Loucy (cell line): Measurements from ENCODE around the gene MMP3.

Source experiments
- H2AFZ ChIP-seq: fragments of 200-600 bp; sonication (generic); 2 replicates; pipeline ENCODE4 v1.6.0; 2016; ENCODE audit warnings: antibody characterized with exemption, mild to moderate bottlenecking, low read length, moderate library complexity
- H3F3A ChIP-seq: fragments of 200-600 bp; 2 replicates; pipeline ENCODE4 v1.6.0; 2016; ENCODE audit warnings: antibody characterized with exemption, low read depth, mild to moderate bottlenecking
- H3K27me3 ChIP-seq: fragments of 200-600 bp; sonication (generic); 2 replicates; pipeline ENCODE4 v1.6.1; 2014; ENCODE audit warnings: low read length, mild to moderate bottlenecking; ENCODE audit not compliant: insufficient read depth, poor library complexity, severe bottlenecking
- H3K36me3 ChIP-seq: fragments of 200-600 bp; sonication (generic); 2 replicates; pipeline ENCODE4 v1.6.1; 2016; ENCODE audit warnings: low read length; ENCODE audit not compliant: insufficient read depth
- H3K4me1 ChIP-seq: fragments of 200-600 bp; sonication (generic); 2 replicates; pipeline ENCODE4 v1.5.1; 2014; ENCODE audit warnings: low read length, mild to moderate bottlenecking; ENCODE audit not compliant: insufficient read depth, poor library complexity, severe bottlenecking
- H3K4me2 ChIP-seq: fragments of 200-600 bp; sonication (generic); 2 replicates; pipeline ENCODE4 v1.6.0; 2014; ENCODE audit warnings: antibody characterized with exemption, low read length, low read depth, mild to moderate bottlenecking; ENCODE audit not compliant: poor library complexity, severe bottlenecking
- H3K4me3 ChIP-seq: fragments of 200-600 bp; sonication (generic); 2 replicates; pipeline ENCODE4 v1.5.1; 2014; ENCODE audit warnings: low read length, mild to moderate bottlenecking, mixed read lengths; ENCODE audit not compliant: poor library complexity, severe bottlenecking
- H3K79me2 ChIP-seq: fragments of 200-600 bp; sonication (generic); 2 replicates; pipeline ENCODE4 v1.6.1; 2014; ENCODE audit warnings: low read length; ENCODE audit not compliant: insufficient read depth
- H3K9ac ChIP-seq: fragments of 200-600 bp; sonication (generic); 2 replicates; pipeline ENCODE4 v1.6.0; 2014; ENCODE audit warnings: mild to moderate bottlenecking, low read depth, low read length, moderate library complexity; ENCODE audit not compliant: poor library complexity, severe bottlenecking
- H3K9me2 ChIP-seq: fragments of 200-600 bp; sonication (generic); replicated peaks from 2 replicates; pipeline ENCODE4 v1.6.1; 2016; ENCODE audit warnings: low read depth, low read length, mixed read lengths
- H3K9me3 ChIP-seq: fragments of 200-600 bp; sonication (generic); 2 replicates; pipeline ENCODE4 v1.6.1; 2014; ENCODE audit warnings: mild to moderate bottlenecking, antibody characterized with exemption, low read length, low read depth; ENCODE audit not compliant: insufficient read depth
- H4K20me1 ChIP-seq: fragments of 200-600 bp; sonication (generic); 2 replicates; pipeline ENCODE4 v1.6.0; 2014; ENCODE audit warnings: antibody characterized with exemption, low read length, mild to moderate bottlenecking; ENCODE audit not compliant: insufficient read depth, poor library complexity, severe bottlenecking
- CTCF ChIP-seq: fragments of 200-600 bp; sonication (generic); conservative IDR thresholded peaks from 2 replicates; pipeline ENCODE4 v1.5.1; 2014; ENCODE audit warnings: mild to moderate bottlenecking, antibody characterized with exemption, low read length
- EZH2phosphoT487 ChIP-seq: fragments of 200-600 bp; IDR thresholded peaks from 2 replicates; pipeline ENCODE4 v1.6.1; 2018; ENCODE audit warnings: antibody characterized with exemption, mild to moderate bottlenecking, moderate library complexity, borderline replicate concordance

The MMP3 gene

GRCh38 chr11:102806296-102806695, 37.1 kb downstream of the MMP3 start:
- no peaks in the 10 kb centered on the region for H3F3A ChIP-seq
- H3K9ac ChIP-seq = no peak overlapping the region
- H3K4me1 ChIP-seq = no peaks in the 10 kb centered on the region
- no peaks in the 10 kb centered on the region for H3K27me3 ChIP-seq
- H3K9me3 ChIP-seq = no peaks in the 10 kb centered on the region
- TF ChIP-seq CTCF (no peak), EZH2phosphoT487 (no peak)
- no peaks in the 10 kb centered on the region for H3K36me3 ChIP-seq
- no peaks in the 10 kb centered on the region for H3K9me2 ChIP-seq
- H3K4me2 ChIP-seq = no peak overlapping the region
- H2AFZ ChIP-seq = no peak overlapping the region
- H3K4me3 ChIP-seq = no peak overlapping the region
- H4K20me1 ChIP-seq = no peaks in the 10 kb centered on the region
- no peaks in the 10 kb centered on the region for H3K79me2 ChIP-seq

GRCh38 chr11:102802341-102802740, 41.1 kb downstream of the MMP3 start:
- H3K9me2 ChIP-seq = no peaks in the 10 kb centered on the region
- no peak overlapping the region for H3K4me3 ChIP-seq
- no peaks in the 10 kb centered on the region for H3K4me1 ChIP-seq
- H3K27me3 ChIP-seq = no peaks in the 10 kb centered on the region
- H2AFZ ChIP-seq = no peak overlapping the region
- no peak overlapping the region for H3K9ac ChIP-seq
- no peaks in the 10 kb centered on the region for H4K20me1 ChIP-seq
- no peaks in the 10 kb centered on the region for H3K9me3 ChIP-seq
- H3K4me2 ChIP-seq = no peak overlapping the region
- no peaks in the 10 kb centered on the region for H3K79me2 ChIP-seq
- H3K36me3 ChIP-seq = no peaks in the 10 kb centered on the region
- no peaks in the 10 kb centered on the region for H3F3A ChIP-seq
- TF ChIP-seq EZH2phosphoT487 (no peak), CTCF (no peak)

- TF ChIP-seq EZH2phosphoT487 = no peak
- no peak for TF ChIP-seq CTCF
- no peak overlapping the region for H3K9ac ChIP-seq
- no peak overlapping the region for H3K4me3 ChIP-seq
- no peaks in the 10 kb centered on the region for H3K27me3 ChIP-seq
- H3K36me3 ChIP-seq = no peaks in the 10 kb centered on the region
- no peaks in the 10 kb centered on the region for H3K9me3 ChIP-seq
- H4K20me1 ChIP-seq = no peaks in the 10 kb centered on the region
- no peaks in the 10 kb centered on the region for H3F3A ChIP-seq
- H3K9me2 ChIP-seq = no peaks in the 10 kb centered on the region
- no peak overlapping the region for H2AFZ ChIP-seq
- no peaks in the 10 kb centered on the region for H3K79me2 ChIP-seq
- no peaks in the 10 kb centered on the region for H3K4me1 ChIP-seq
- H3K4me2 ChIP-seq = no peak overlapping the region
These were observed 42.6 kb downstream of the MMP3 start for GRCh38 chr11:102800767-102801166.
